ENCODE measurements around the gene KIAA0825. TPM values are rescaled to one million over a fixed set of nuclear protein-coding genes. Genes with fewer than 3 reads are reported as not detected.

The KIAA0825 gene
- total RNA-seq, 1 experiment from 2014 or later, result 1.3 TPM

DNA sequence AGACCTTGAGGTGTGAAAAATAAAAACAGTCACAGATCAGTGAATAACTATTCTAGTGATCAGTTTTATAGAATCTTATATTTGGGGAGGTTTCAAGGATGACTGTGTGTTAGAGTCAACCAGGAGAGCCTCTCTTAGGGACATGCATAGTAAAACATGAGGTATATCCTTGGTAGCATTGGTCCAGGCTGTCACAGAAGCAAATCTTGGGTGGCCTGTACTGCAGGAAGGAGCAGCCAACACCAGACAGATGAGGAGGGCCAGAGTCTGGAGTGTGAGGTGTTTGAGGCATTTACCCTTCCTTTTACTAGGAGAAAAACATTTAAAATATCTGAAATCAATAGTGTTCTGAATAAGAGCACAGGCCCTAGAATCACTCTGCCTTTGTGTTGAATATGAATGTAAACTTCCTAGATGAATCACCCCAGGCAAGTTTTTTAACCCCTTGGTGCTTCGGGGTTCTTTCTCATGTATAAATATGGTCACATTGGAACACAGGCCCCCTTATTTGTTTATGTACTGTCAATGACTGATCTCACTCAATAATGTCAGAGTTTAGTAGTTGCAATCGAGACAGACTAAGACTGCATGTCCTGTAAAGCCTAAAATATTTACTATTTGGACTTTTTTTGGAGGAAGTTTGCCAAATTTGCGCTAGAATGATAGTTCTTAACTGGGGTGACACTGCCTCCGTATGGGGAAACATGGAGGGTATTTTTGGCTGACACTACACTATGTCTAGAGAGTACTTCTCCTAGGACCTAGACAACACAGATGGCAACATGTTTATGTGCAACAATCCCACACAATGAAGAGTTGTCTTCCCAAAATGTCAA, 460.5 kb downstream of the KIAA0825 start:
- TF ChIP-seq, protein P1, sequence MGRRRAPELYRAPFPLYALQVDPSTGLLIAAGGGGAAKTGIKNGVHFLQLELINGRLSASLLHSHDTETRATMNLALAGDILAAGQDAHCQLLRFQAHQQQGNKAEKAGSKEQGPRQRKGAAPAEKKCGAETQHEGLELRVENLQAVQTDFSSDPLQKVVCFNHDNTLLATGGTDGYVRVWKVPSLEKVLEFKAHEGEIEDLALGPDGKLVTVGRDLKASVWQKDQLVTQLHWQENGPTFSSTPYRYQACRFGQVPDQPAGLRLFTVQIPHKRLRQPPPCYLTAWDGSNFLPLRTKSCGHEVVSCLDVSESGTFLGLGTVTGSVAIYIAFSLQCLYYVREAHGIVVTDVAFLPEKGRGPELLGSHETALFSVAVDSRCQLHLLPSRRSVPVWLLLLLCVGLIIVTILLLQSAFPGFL (CRISPR knock-in tag; IDR thresholded peaks at IDR 0.05; ENCODE audit: borderline replicate concordance), result no peak
- TF ChIP-seq ZNF416 (CRISPR knock-in tag; IDR thresholded peaks at IDR 0.05) (no peak), RORB (CRISPR knock-in tag; IDR thresholded peaks at IDR 0.05) (no peak), EMX1 (CRISPR knock-in tag; IDR thresholded peaks at IDR 0.05) (no peak), ESRRA (CRISPR knock-in tag; IDR thresholded peaks at IDR 0.05; ENCODE audit: borderline replicate concordance) (no peak), ZNF138 (CRISPR knock-in tag; conservative IDR thresholded peaks at IDR 0.05) (no peak)
- TF ChIP-seq, protein P2, sequence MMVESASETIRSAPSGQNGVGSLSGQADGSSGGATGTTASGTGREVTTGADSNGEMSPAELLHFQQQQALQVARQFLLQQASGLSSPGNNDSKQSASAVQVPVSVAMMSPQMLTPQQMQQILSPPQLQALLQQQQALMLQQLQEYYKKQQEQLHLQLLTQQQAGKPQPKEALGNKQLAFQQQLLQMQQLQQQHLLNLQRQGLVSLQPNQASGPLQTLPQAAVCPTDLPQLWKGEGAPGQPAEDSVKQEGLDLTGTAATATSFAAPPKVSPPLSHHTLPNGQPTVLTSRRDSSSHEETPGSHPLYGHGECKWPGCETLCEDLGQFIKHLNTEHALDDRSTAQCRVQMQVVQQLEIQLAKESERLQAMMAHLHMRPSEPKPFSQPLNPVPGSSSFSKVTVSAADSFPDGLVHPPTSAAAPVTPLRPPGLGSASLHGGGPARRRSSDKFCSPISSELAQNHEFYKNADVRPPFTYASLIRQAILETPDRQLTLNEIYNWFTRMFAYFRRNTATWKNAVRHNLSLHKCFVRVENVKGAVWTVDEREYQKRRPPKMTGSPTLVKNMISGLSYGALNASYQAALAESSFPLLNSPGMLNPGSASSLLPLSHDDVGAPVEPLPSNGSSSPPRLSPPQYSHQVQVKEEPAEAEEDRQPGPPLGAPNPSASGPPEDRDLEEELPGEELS (CRISPR knock-in tag; IDR thresholded peaks at IDR 0.05), result no peak
- TF ChIP-seq, protein P3, sequence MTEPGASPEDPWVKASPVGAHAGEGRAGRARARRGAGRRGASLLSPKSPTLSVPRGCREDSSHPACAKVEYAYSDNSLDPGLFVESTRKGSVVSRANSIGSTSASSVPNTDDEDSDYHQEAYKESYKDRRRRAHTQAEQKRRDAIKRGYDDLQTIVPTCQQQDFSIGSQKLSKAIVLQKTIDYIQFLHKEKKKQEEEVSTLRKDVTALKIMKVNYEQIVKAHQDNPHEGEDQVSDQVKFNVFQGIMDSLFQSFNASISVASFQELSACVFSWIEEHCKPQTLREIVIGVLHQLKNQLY (CRISPR knock-in tag; IDR thresholded peaks at IDR 0.05), result no peak
- TF ChIP-seq, protein P4, sequence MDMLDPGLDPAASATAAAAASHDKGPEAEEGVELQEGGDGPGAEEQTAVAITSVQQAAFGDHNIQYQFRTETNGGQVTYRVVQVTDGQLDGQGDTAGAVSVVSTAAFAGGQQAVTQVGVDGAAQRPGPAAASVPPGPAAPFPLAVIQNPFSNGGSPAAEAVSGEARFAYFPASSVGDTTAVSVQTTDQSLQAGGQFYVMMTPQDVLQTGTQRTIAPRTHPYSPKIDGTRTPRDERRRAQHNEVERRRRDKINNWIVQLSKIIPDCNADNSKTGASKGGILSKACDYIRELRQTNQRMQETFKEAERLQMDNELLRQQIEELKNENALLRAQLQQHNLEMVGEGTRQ (CRISPR knock-in tag; IDR thresholded peaks at IDR 0.05), result no peak
- TF ChIP-seq, protein P5, sequence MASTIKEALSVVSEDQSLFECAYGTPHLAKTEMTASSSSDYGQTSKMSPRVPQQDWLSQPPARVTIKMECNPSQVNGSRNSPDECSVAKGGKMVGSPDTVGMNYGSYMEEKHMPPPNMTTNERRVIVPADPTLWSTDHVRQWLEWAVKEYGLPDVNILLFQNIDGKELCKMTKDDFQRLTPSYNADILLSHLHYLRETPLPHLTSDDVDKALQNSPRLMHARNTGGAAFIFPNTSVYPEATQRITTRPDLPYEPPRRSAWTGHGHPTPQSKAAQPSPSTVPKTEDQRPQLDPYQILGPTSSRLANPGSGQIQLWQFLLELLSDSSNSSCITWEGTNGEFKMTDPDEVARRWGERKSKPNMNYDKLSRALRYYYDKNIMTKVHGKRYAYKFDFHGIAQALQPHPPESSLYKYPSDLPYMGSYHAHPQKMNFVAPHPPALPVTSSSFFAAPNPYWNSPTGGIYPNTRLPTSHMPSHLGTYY (CRISPR knock-in tag; IDR thresholded peaks at IDR 0.05), result no peak
- H3K9me3 Mint-ChIP-seq, result no peaks in the 10 kb centered on the region
- peaks cover 13% of the 10 kb centered on the region for H3K4me1 Mint-ChIP-seq
- ChIA-PET CTCF (no interaction called here), POLR2A (no interaction called here)
- peaks cover 3% of the 10 kb centered on the region; the same call in 1 of the 2 replicates for H3K36me3 Mint-ChIP-seq
- no peak overlapping the region for H3K4me3 Mint-ChIP-seq
- DNase-seq (ENCODE audit: low spot score) (no peak), ATAC-seq (peak; percentile 62)
- no peaks in the 10 kb centered on the region for H3K27me3 Mint-ChIP-seq (ENCODE audit: low read depth)
- peak overlapping the region; percentile 58; the same call in 1 of the 2 replicates for H3K27ac Mint-ChIP-seq

DNA sequence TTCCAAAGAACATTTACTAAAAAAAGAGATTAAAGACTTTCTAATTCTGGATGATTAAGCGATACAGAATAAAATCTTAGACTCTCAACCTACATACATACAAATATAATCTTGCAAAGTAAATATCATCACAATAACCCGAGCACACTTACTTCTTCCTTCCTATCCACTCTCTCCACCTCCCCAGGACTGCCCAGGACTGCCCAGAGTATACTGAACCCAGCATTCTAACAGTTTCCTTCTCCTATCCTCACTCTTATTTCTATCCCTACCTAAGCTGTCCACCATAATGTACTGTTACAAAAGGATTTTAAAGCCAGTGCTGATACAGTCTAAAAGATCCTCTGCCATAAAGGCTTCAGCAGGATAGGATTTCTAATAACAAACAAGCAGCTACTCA, 463.7 kb downstream of the KIAA0825 start:
- no peak for DNase-seq (ENCODE audit: low spot score)
- Mint-ChIP-seq H3K27ac (peak overlapping the region; percentile 39), H3K4me1 (peaks cover 13% of the 10 kb centered on the region), H3K4me3 (no peak overlapping the region), H3K36me3 (peaks cover 14% of the 10 kb centered on the region), H3K27me3 (ENCODE audit: low read depth) (no peaks in the 10 kb centered on the region), H3K9me3 (peaks cover 6% of the 10 kb centered on the region)
- ATAC-seq, result no peak
- CTCF ChIA-PET, result no interaction called here
- POLR2A ChIA-PET, result no interaction called here
- TF ChIP-seq OVOL2 (CRISPR knock-in tag; IDR thresholded peaks at IDR 0.05; ENCODE audit: borderline replicate concordance), result no peak
- TF ChIP-seq ZBTB21 (CRISPR knock-in tag; IDR thresholded peaks at IDR 0.05; ENCODE audit: borderline replicate concordance), result no peak
- no peak for TF ChIP-seq PRRX2 (CRISPR knock-in tag; IDR thresholded peaks at IDR 0.05)
- TF ChIP-seq EMX1 (CRISPR knock-in tag; IDR thresholded peaks at IDR 0.05), result no peak
- TF ChIP-seq, protein P4 (CRISPR knock-in tag; IDR thresholded peaks at IDR 0.05), result no peak
- TF ChIP-seq, protein P6, sequence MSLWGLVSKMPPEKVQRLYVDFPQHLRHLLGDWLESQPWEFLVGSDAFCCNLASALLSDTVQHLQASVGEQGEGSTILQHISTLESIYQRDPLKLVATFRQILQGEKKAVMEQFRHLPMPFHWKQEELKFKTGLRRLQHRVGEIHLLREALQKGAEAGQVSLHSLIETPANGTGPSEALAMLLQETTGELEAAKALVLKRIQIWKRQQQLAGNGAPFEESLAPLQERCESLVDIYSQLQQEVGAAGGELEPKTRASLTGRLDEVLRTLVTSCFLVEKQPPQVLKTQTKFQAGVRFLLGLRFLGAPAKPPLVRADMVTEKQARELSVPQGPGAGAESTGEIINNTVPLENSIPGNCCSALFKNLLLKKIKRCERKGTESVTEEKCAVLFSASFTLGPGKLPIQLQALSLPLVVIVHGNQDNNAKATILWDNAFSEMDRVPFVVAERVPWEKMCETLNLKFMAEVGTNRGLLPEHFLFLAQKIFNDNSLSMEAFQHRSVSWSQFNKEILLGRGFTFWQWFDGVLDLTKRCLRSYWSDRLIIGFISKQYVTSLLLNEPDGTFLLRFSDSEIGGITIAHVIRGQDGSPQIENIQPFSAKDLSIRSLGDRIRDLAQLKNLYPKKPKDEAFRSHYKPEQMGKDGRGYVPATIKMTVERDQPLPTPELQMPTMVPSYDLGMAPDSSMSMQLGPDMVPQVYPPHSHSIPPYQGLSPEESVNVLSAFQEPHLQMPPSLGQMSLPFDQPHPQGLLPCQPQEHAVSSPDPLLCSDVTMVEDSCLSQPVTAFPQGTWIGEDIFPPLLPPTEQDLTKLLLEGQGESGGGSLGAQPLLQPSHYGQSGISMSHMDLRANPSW (CRISPR knock-in tag; conservative IDR thresholded peaks at IDR 0.05; ENCODE audit: low read depth), result no peak
- TF ChIP-seq, protein P7, sequence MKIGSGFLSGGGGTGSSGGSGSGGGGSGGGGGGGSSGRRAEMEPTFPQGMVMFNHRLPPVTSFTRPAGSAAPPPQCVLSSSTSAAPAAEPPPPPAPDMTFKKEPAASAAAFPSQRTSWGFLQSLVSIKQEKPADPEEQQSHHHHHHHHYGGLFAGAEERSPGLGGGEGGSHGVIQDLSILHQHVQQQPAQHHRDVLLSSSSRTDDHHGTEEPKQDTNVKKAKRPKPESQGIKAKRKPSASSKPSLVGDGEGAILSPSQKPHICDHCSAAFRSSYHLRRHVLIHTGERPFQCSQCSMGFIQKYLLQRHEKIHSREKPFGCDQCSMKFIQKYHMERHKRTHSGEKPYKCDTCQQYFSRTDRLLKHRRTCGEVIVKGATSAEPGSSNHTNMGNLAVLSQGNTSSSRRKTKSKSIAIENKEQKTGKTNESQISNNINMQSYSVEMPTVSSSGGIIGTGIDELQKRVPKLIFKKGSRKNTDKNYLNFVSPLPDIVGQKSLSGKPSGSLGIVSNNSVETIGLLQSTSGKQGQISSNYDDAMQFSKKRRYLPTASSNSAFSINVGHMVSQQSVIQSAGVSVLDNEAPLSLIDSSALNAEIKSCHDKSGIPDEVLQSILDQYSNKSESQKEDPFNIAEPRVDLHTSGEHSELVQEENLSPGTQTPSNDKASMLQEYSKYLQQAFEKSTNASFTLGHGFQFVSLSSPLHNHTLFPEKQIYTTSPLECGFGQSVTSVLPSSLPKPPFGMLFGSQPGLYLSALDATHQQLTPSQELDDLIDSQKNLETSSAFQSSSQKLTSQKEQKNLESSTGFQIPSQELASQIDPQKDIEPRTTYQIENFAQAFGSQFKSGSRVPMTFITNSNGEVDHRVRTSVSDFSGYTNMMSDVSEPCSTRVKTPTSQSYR (CRISPR knock-in tag; IDR thresholded peaks at IDR 0.05), result no peak
